Measurements from ENCODE around the gene PRG2. TPM values are rescaled to one million over a fixed set of nuclear protein-coding genes. Genes with fewer than 3 reads are reported as not detected.

Gene PRG2
- total and polyA plus RNA-seq, 9 of the 15 experiments (the other 6 are each of a cell fraction or from before 2014, with no cell fraction given), result 1.8 to 78.0 (median 26.6) TPM

GRCh38 chr11:57424792-57425564 lies 34.5 kb upstream of the PRG2 start (continued):
- TF ChIP-seq TFE3 (CRISPR knock-in tag; IDR thresholded peaks at IDR 0.05), result no peak; the same call in 1 of the 2 replicates
- peak; percentile 70 for TF ChIP-seq SMAD1 (IDR thresholded peaks at IDR 0.05; ENCODE audit: low read depth, low read length, partially characterized antibody)
- no peak for TF ChIP-seq ZNF282 (CRISPR knock-in tag; IDR thresholded peaks at IDR 0.05)
- no peak for TF ChIP-seq ZNF699 (CRISPR knock-in tag; IDR thresholded peaks at IDR 0.05; ENCODE audit: insufficient replicate concordance)
- TF ChIP-seq MAFF (IDR thresholded peaks at IDR 0.05; ENCODE audit: low read length), result no peak
- no peak for TF ChIP-seq ZNF124 (CRISPR knock-in tag; IDR thresholded peaks at IDR 0.05)
- TF ChIP-seq NELFE (IDR thresholded peaks at IDR 0.05; ENCODE audit: insufficient read depth, insufficient read length), result no peak
- peak; percentile 94 to 96; a peak in 3 of 4 replicates for TF ChIP-seq TBL1XR1 (IDR thresholded peaks at IDR 0.05; ENCODE audit: low read length in 2 of 2)
- no peak for TF ChIP-seq TCF15 (CRISPR knock-in tag; IDR thresholded peaks at IDR 0.05)
- TF ChIP-seq GTF2E2 (tag; IDR thresholded peaks at IDR 0.05), result no peak; the same call in 1 of the 2 replicates
- no peak for TF ChIP-seq ZNF512 (tag; IDR thresholded peaks at IDR 0.05)
- TF ChIP-seq JUNB (CRISPR knock-in tag; conservative IDR thresholded peaks at IDR 0.05), result peak; percentile 66
- no peak for TF ChIP-seq PTRF (tag; IDR thresholded peaks at IDR 0.05)
- TF ChIP-seq, protein P1, sequence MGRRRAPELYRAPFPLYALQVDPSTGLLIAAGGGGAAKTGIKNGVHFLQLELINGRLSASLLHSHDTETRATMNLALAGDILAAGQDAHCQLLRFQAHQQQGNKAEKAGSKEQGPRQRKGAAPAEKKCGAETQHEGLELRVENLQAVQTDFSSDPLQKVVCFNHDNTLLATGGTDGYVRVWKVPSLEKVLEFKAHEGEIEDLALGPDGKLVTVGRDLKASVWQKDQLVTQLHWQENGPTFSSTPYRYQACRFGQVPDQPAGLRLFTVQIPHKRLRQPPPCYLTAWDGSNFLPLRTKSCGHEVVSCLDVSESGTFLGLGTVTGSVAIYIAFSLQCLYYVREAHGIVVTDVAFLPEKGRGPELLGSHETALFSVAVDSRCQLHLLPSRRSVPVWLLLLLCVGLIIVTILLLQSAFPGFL (CRISPR knock-in tag; IDR thresholded peaks at IDR 0.05), result no peak
- no peak for TF ChIP-seq PHB (CRISPR knock-in tag; IDR thresholded peaks at IDR 0.05)
- TF ChIP-seq CREB3 (tag; conservative IDR thresholded peaks at IDR 0.05; ENCODE audit: low read depth), result no peak
- TF ChIP-seq FOS (IDR thresholded peaks at IDR 0.05; ENCODE audit: extremely low read depth, insufficient read length), result peak; percentile 55
- TF ChIP-seq ZNF431 (CRISPR knock-in tag; IDR thresholded peaks at IDR 0.05), result no peak; the same call in 1 of the 2 replicates
- no peak for TF ChIP-seq ZNF224 (CRISPR knock-in tag; IDR thresholded peaks at IDR 0.05)
- TF ChIP-seq ZNF398 (CRISPR knock-in tag; IDR thresholded peaks at IDR 0.05), result no peak
- no peak for TF ChIP-seq U2AF2 (optimal IDR thresholded peaks at IDR 0.05; ENCODE audit: low read depth, low read length)

Data from K562 (cell line).